ENCODE results near the gene MYL5. TPM values are rescaled to one million over a fixed set of nuclear protein-coding genes. Genes with fewer than 3 reads are reported as not detected.

Gene MYL5
- total and polyA plus RNA-seq, 10 of the 15 experiments (the other 5 are each of a cell fraction or from before 2014, with no cell fraction given) = 1.2 to 13.8 (median 7.1) TPM

- Histone ChIP-seq H3K36me3 (ENCODE audit: control insufficient read depth in 2 of 2, insufficient read depth in 2 of 2, low read length in 1 of 2) (no peaks in the 10 kb centered on the region), H3K27me3 (replicated peaks in 1 of 2; ENCODE audit: control insufficient read depth in 2 of 2, insufficient read depth in 2 of 2, low read length in 1 of 2) (no peaks in the 10 kb centered on the region), H4K20me1 (ENCODE audit: control insufficient read depth, insufficient read depth) (no peaks in the 10 kb centered on the region), H3K9ac (ENCODE audit: control insufficient read depth, insufficient read depth, low read length) (no peak overlapping the region), H3K4me3 (no peak overlapping the region), H2AFZ (ENCODE audit: control insufficient read depth, low read depth, low read length) (no peak overlapping the region), H3K27ac (ENCODE audit: control insufficient read depth, insufficient read depth) (no peak overlapping the region), H3K4me1 (ENCODE audit: control insufficient read depth, insufficient read depth, low read length) (peaks cover 12% of the 10 kb centered on the region), H3K4me2 (ENCODE audit: control insufficient read depth, insufficient read depth) (no peak overlapping the region), H3K9me3 (replicated peaks; ENCODE audit: control insufficient read depth, insufficient read depth, low read length) (no peaks in the 10 kb centered on the region), H3K79me2 (ENCODE audit: control insufficient read depth, insufficient read depth, low read length) (no peaks in the 10 kb centered on the region)
- DNase-seq (ENCODE audit: low read depth, low spot score) = no peak
- FAIRE-seq = no peak
- SMC1A ChIA-PET (ENCODE audit: uncharacterized antibody, unreplicated experiment) = no interaction called here
- intact Hi-C loops (cut with micrococcal nuclease; ENCODE audit: unreplicated experiment) = no loop called here
- CTCF ChIA-PET = no interaction called here
- in situ Hi-C loops (cut with MboI) = no loop called here
- WGBS (ENCODE audit: insufficient coverage, insufficient replicate concordance, low lambda C conversion rate, missing lambda C conversion rate) = 61% methylated on average over 30 of the region's 32 CpGs
- no TSS peak for BruUV-seq (replicated peaks)
- TF ChIP-seq, protein P1, sequence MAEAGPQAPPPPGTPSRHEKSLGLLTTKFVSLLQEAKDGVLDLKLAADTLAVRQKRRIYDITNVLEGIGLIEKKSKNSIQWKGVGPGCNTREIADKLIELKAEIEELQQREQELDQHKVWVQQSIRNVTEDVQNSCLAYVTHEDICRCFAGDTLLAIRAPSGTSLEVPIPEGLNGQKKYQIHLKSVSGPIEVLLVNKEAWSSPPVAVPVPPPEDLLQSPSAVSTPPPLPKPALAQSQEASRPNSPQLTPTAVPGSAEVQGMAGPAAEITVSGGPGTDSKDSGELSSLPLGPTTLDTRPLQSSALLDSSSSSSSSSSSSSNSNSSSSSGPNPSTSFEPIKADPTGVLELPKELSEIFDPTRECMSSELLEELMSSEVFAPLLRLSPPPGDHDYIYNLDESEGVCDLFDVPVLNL (IDR thresholded peaks at IDR 0.05; ENCODE audit: low read depth, low read length) = no peak
- TF ChIP-seq, protein P2, sequence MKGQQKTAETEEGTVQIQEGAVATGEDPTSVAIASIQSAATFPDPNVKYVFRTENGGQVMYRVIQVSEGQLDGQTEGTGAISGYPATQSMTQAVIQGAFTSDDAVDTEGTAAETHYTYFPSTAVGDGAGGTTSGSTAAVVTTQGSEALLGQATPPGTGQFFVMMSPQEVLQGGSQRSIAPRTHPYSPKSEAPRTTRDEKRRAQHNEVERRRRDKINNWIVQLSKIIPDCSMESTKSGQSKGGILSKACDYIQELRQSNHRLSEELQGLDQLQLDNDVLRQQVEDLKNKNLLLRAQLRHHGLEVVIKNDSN (IDR thresholded peaks at IDR 0.05; ENCODE audit: borderline replicate concordance, extremely low read length, insufficient read depth, low read depth, low read length) = no peak
- TF ChIP-seq FOXK2 (IDR thresholded peaks at IDR 0.05) = no peak
- no peak for TF ChIP-seq ZNF24 (IDR thresholded peaks at IDR 0.05)
- TF ChIP-seq NRF1 (conservative IDR thresholded peaks at IDR 0.05; ENCODE audit: low read depth, low read length) = no peak
- TF ChIP-seq TCF7 (IDR thresholded peaks at IDR 0.05; ENCODE audit: borderline replicate concordance) = no peak
- TF ChIP-seq NR2F1 (conservative IDR thresholded peaks at IDR 0.05) = no peak
- TF ChIP-seq HCFC1 (IDR thresholded peaks at IDR 0.05; ENCODE audit: low read length) = no peak
- no peak for TF ChIP-seq RAD51 (IDR thresholded peaks at IDR 0.05)
- no peak for TF ChIP-seq STAT3 (IDR thresholded peaks at IDR 0.05; ENCODE audit: low read depth, low read length)
- TF ChIP-seq, protein P3, sequence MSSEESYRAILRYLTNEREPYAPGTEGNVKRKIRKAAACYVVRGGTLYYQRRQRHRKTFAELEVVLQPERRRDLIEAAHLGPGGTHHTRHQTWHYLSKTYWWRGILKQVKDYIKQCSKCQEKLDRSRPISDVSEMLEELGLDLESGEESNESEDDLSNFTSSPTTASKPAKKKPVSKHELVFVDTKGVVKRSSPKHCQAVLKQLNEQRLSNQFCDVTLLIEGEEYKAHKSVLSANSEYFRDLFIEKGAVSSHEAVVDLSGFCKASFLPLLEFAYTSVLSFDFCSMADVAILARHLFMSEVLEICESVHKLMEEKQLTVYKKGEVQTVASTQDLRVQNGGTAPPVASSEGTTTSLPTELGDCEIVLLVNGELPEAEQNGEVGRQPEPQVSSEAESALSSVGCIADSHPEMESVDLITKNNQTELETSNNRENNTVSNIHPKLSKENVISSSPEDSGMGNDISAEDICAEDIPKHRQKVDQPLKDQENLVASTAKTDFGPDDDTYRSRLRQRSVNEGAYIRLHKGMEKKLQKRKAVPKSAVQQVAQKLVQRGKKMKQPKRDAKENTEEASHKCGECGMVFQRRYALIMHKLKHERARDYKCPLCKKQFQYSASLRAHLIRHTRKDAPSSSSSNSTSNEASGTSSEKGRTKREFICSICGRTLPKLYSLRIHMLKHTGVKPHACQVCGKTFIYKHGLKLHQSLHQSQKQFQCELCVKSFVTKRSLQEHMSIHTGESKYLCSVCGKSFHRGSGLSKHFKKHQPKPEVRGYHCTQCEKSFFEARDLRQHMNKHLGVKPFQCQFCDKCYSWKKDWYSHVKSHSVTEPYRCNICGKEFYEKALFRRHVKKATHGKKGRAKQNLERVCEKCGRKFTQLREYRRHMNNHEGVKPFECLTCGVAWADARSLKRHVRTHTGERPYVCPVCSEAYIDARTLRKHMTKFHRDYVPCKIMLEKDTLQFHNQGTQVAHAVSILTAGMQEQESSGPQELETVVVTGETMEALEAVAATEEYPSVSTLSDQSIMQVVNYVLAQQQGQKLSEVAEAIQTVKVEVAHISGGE (CRISPR knock-in tag; IDR thresholded peaks at IDR 0.05) = no peak
- no peak for TF ChIP-seq POLR2A (IDR thresholded peaks at IDR 0.05; ENCODE audit: low read depth, low read length)
- TF ChIP-seq SRF (IDR thresholded peaks at IDR 0.05; ENCODE audit: low read depth in 2 of 2, low read length in 2 of 2) = no peak
- TF ChIP-seq SKIL (IDR thresholded peaks at IDR 0.05; ENCODE audit: low read depth, poor library complexity, severe bottlenecking) = no peak
- TF ChIP-seq MEF2B (IDR thresholded peaks at IDR 0.05; ENCODE audit: partially characterized antibody, poor library complexity, severe bottlenecking) = no peak
- TF ChIP-seq IKZF1 (conservative IDR thresholded peaks at IDR 0.05) = no peak
- no peak for TF ChIP-seq POLR2AphosphoS5 (IDR thresholded peaks at IDR 0.05; ENCODE audit: low read length)
- RAD21 ChIA-PET (ENCODE audit: unreplicated experiment) = no interaction called here
- no peak for ATAC-seq
- POLR2A ChIA-PET = no interaction called here
Observed at GRCh38 chr4:692771-693554, 18.6 kb downstream of the MYL5 start.

Measured in GM12878 (cell line).